Loucy (cell line): ENCODE data around the gene MAPT.

Source experiments
- H2AFZ ChIP-seq: fragments of 200-600 bp; sonication (generic); 2 replicates; pipeline ENCODE4 v1.6.0; 2016; ENCODE audit warnings: antibody characterized with exemption, mild to moderate bottlenecking, low read length, moderate library complexity
- H3F3A ChIP-seq: fragments of 200-600 bp; 2 replicates; pipeline ENCODE4 v1.6.0; 2016; ENCODE audit warnings: antibody characterized with exemption, low read depth, mild to moderate bottlenecking
- H3K27me3 ChIP-seq: fragments of 200-600 bp; sonication (generic); 2 replicates; pipeline ENCODE4 v1.6.1; 2014; ENCODE audit warnings: low read length, mild to moderate bottlenecking; ENCODE audit not compliant: insufficient read depth, poor library complexity, severe bottlenecking
- H3K36me3 ChIP-seq: fragments of 200-600 bp; sonication (generic); 2 replicates; pipeline ENCODE4 v1.6.1; 2016; ENCODE audit warnings: low read length; ENCODE audit not compliant: insufficient read depth
- H3K4me1 ChIP-seq: fragments of 200-600 bp; sonication (generic); 2 replicates; pipeline ENCODE4 v1.5.1; 2014; ENCODE audit warnings: low read length, mild to moderate bottlenecking; ENCODE audit not compliant: insufficient read depth, poor library complexity, severe bottlenecking
- H3K4me2 ChIP-seq: fragments of 200-600 bp; sonication (generic); 2 replicates; pipeline ENCODE4 v1.6.0; 2014; ENCODE audit warnings: antibody characterized with exemption, low read length, low read depth, mild to moderate bottlenecking; ENCODE audit not compliant: poor library complexity, severe bottlenecking
- H3K4me3 ChIP-seq: fragments of 200-600 bp; sonication (generic); 2 replicates; pipeline ENCODE4 v1.5.1; 2014; ENCODE audit warnings: low read length, mild to moderate bottlenecking, mixed read lengths; ENCODE audit not compliant: poor library complexity, severe bottlenecking
- H3K79me2 ChIP-seq: fragments of 200-600 bp; sonication (generic); 2 replicates; pipeline ENCODE4 v1.6.1; 2014; ENCODE audit warnings: low read length; ENCODE audit not compliant: insufficient read depth
- H3K9ac ChIP-seq: fragments of 200-600 bp; sonication (generic); 2 replicates; pipeline ENCODE4 v1.6.0; 2014; ENCODE audit warnings: mild to moderate bottlenecking, low read depth, low read length, moderate library complexity; ENCODE audit not compliant: poor library complexity, severe bottlenecking
- H3K9me2 ChIP-seq: fragments of 200-600 bp; sonication (generic); replicated peaks from 2 replicates; pipeline ENCODE4 v1.6.1; 2016; ENCODE audit warnings: low read depth, low read length, mixed read lengths
- H3K9me3 ChIP-seq: fragments of 200-600 bp; sonication (generic); 2 replicates; pipeline ENCODE4 v1.6.1; 2014; ENCODE audit warnings: mild to moderate bottlenecking, antibody characterized with exemption, low read length, low read depth; ENCODE audit not compliant: insufficient read depth
- H4K20me1 ChIP-seq: fragments of 200-600 bp; sonication (generic); 2 replicates; pipeline ENCODE4 v1.6.0; 2014; ENCODE audit warnings: antibody characterized with exemption, low read length, mild to moderate bottlenecking; ENCODE audit not compliant: insufficient read depth, poor library complexity, severe bottlenecking
- EZH2phosphoT487 ChIP-seq: fragments of 200-600 bp; IDR thresholded peaks from 2 replicates; pipeline ENCODE4 v1.6.1; 2018; ENCODE audit warnings: antibody characterized with exemption, mild to moderate bottlenecking, moderate library complexity, borderline replicate concordance
- TF ChIP-seq, protein P1 (sequence below): fragments of 200-600 bp; sonication (generic); conservative IDR thresholded peaks from 2 replicates; pipeline ENCODE4 v1.5.1; 2014; ENCODE audit warnings: mild to moderate bottlenecking, antibody characterized with exemption, low read length

The MAPT gene

DNA sequence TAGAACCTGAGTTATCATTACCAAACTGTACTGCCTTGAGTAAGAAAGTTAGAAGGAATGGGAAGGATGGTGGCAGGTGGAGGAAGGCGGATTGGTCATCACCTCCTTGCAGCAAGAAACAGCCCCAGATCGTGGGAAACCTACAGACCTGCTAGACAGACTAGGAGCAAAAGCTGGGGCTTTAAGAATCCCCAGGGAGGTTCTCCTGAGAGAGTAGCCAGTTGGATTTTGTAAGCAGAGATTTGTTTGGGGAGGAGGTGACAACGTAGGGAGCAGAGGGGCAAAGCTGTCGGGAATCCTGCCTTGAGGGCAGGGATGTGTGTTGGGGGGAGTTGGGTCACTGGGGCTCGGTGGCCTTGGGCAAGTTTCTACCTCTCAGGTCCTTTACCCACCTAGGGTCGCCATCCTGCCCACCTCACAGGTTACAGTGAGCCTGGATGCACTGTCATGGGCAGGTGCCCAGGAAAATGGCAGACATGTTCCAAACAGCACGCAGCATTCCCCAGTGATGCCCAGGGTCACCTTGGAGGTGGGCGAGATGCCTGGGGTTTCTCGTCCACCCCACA lies 55.5 kb downstream of the MAPT start:
- Histone ChIP-seq H3K4me3 (no peak overlapping the region), H3K27me3 (no peaks in the 10 kb centered on the region), H3K4me1 (peaks cover 7% of the 10 kb centered on the region), H3K9me2 (no peaks in the 10 kb centered on the region), H3K9me3 (no peaks in the 10 kb centered on the region), H3K36me3 (no peaks in the 10 kb centered on the region), H2AFZ (no peak overlapping the region; the same call in 1 of the 2 replicates), H3K79me2 (no peaks in the 10 kb centered on the region), H3F3A (no peaks in the 10 kb centered on the region), H3K9ac (no peak overlapping the region), H4K20me1 (no peaks in the 10 kb centered on the region), H3K4me2 (peak overlapping the region; percentile 66)
- TF ChIP-seq, protein P1, sequence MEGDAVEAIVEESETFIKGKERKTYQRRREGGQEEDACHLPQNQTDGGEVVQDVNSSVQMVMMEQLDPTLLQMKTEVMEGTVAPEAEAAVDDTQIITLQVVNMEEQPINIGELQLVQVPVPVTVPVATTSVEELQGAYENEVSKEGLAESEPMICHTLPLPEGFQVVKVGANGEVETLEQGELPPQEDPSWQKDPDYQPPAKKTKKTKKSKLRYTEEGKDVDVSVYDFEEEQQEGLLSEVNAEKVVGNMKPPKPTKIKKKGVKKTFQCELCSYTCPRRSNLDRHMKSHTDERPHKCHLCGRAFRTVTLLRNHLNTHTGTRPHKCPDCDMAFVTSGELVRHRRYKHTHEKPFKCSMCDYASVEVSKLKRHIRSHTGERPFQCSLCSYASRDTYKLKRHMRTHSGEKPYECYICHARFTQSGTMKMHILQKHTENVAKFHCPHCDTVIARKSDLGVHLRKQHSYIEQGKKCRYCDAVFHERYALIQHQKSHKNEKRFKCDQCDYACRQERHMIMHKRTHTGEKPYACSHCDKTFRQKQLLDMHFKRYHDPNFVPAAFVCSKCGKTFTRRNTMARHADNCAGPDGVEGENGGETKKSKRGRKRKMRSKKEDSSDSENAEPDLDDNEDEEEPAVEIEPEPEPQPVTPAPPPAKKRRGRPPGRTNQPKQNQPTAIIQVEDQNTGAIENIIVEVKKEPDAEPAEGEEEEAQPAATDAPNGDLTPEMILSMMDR: no peak
- no peak for TF ChIP-seq EZH2phosphoT487

DNA sequence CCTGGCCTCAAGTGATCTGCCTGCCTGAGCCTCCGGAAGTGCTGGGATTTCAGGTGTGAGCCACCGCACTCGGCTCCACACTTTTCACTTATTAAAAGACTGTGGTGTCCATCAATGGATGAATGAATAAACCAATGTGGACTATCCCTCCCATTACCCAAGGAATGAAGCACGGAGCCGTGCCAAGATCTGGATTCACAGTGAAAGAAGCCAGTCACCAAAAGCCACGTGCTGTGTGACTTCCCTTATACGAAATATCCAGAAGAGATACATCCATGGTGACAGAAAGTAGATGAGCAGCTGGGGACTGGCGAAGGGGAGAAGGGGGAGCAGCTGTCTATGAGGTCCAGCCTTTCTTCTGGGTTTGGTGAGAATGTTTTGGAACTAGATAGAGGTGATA lies 56.5 kb downstream of the MAPT start:
- H3K4me1 ChIP-seq: peaks cover 7% of the 10 kb centered on the region
- no peaks in the 10 kb centered on the region for H3K36me3 ChIP-seq
- no peaks in the 10 kb centered on the region for H3K9me2 ChIP-seq
- no peak overlapping the region for H3K4me3 ChIP-seq
- TF ChIP-seq, protein P1: no peak
- no peak for TF ChIP-seq EZH2phosphoT487
- no peak overlapping the region for H2AFZ ChIP-seq
- no peaks in the 10 kb centered on the region for H3F3A ChIP-seq
- H3K9ac ChIP-seq: no peak overlapping the region
- no peak overlapping the region for H3K4me2 ChIP-seq
- no peaks in the 10 kb centered on the region for H3K79me2 ChIP-seq
- H4K20me1 ChIP-seq: no peaks in the 10 kb centered on the region
- no peaks in the 10 kb centered on the region for H3K27me3 ChIP-seq
- no peaks in the 10 kb centered on the region for H3K9me3 ChIP-seq

DNA sequence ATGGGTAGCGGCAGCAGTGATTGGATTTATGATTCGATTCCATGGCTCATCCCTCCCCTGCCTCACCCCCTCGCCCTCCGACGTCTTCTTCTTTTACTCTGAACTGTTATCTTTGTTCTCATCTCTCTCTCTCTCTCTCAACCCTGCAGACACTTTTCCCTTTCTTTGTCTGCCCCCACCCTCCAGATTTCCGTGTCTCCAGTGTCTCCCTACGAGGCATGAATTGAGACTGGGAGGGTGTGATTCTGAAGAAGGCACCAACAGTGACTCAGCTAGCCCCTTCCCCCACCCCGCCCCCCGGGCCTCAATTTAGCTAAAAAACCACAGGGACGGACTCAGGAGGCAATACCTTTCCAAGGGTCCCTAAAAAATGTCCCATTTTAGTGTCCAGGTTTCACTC lies 57.0 kb downstream of the MAPT start:
- Histone ChIP-seq H3K79me2 (no peaks in the 10 kb centered on the region), H4K20me1 (no peaks in the 10 kb centered on the region), H3K9ac (no peak overlapping the region), H3K27me3 (no peaks in the 10 kb centered on the region), H2AFZ (no peak overlapping the region), H3K36me3 (no peaks in the 10 kb centered on the region), H3K4me2 (no peak overlapping the region), H3F3A (no peaks in the 10 kb centered on the region), H3K9me3 (no peaks in the 10 kb centered on the region), H3K9me2 (no peaks in the 10 kb centered on the region), H3K4me1 (peaks cover 7% of the 10 kb centered on the region), H3K4me3 (no peak overlapping the region)
- TF ChIP-seq, protein P1: no peak
- no peak for TF ChIP-seq EZH2phosphoT487
